ENCODE measurements around the gene CTU2. TPM values are rescaled to one million over a fixed set of nuclear protein-coding genes. Genes with fewer than 3 reads are reported as not detected.

Gene CTU2
- total RNA-seq, 3 donors from 2014 or later (not counting 1 experiment from before 2014, with no cell fraction given), result 36.6 to 43.3 (median 39.9) TPM

DNA sequence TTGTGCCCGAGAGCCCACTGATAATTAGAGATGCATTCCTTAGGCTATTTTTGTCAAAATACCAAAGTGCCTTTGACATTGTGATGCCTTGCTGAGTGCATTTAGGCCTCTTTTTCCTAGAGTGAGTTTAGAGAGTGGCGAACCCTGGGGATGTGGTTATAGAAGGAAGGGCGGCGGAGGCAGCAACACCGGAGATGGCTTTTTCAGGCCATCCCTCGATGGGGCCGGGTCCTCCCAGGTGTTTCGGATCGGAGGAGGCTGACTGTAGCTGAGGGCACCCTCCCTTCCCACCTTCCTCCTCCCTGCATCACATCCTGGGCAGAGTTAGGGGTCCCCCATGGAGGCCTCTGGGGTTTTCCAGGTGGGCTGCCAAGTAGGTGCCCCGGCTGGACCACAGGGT is 13.4 kb upstream of the CTU2 start:
- Mint-ChIP-seq H3K36me3 (no peaks in the 10 kb centered on the region), H3K27me3 (ENCODE audit: low read depth in 2 of 2) (no peaks in the 10 kb centered on the region), H3K27ac (peak overlapping the region in 1 of 2 donors; percentile 69), H3K4me3 (peak overlapping the region; percentile 68), H3K9me3 (no peaks in the 10 kb centered on the region), H3K4me1 (peaks cover 14 to 40% of the 10 kb centered on the region in 2 donors)
- intact Hi-C loops (cut with micrococcal nuclease), result no loop called here
- Histone ChIP-seq H3K36me3 (ENCODE audit: control insufficient read depth, insufficient read depth, low read length) (peaks cover 30% of the 10 kb centered on the region), H3K4me3 (ENCODE audit: low read length) (no peak overlapping the region), H3K27me3 (ENCODE audit: control insufficient read depth, insufficient read depth, low read length) (no peaks in the 10 kb centered on the region), H3K4me1 (ENCODE audit: control insufficient read depth, insufficient read depth, low read length) (peaks cover 50% of the 10 kb centered on the region), H3K27ac (ENCODE audit: low read length) (peak overlapping the region; percentile 28), H3K9me3 (ENCODE audit: control insufficient read depth, insufficient read depth, low read length) (no peaks in the 10 kb centered on the region)
- DNase-seq (peak in 1 of 2 donors; percentile 45), ATAC-seq (no peak)
- TF ChIP-seq, protein P1, sequence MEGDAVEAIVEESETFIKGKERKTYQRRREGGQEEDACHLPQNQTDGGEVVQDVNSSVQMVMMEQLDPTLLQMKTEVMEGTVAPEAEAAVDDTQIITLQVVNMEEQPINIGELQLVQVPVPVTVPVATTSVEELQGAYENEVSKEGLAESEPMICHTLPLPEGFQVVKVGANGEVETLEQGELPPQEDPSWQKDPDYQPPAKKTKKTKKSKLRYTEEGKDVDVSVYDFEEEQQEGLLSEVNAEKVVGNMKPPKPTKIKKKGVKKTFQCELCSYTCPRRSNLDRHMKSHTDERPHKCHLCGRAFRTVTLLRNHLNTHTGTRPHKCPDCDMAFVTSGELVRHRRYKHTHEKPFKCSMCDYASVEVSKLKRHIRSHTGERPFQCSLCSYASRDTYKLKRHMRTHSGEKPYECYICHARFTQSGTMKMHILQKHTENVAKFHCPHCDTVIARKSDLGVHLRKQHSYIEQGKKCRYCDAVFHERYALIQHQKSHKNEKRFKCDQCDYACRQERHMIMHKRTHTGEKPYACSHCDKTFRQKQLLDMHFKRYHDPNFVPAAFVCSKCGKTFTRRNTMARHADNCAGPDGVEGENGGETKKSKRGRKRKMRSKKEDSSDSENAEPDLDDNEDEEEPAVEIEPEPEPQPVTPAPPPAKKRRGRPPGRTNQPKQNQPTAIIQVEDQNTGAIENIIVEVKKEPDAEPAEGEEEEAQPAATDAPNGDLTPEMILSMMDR (IDR thresholded peaks at IDR 0.05), result no peak
- WGBS (ENCODE audit: insufficient coverage), result 41% methylated on average over 10 of the region's 10 CpGs

DNA sequence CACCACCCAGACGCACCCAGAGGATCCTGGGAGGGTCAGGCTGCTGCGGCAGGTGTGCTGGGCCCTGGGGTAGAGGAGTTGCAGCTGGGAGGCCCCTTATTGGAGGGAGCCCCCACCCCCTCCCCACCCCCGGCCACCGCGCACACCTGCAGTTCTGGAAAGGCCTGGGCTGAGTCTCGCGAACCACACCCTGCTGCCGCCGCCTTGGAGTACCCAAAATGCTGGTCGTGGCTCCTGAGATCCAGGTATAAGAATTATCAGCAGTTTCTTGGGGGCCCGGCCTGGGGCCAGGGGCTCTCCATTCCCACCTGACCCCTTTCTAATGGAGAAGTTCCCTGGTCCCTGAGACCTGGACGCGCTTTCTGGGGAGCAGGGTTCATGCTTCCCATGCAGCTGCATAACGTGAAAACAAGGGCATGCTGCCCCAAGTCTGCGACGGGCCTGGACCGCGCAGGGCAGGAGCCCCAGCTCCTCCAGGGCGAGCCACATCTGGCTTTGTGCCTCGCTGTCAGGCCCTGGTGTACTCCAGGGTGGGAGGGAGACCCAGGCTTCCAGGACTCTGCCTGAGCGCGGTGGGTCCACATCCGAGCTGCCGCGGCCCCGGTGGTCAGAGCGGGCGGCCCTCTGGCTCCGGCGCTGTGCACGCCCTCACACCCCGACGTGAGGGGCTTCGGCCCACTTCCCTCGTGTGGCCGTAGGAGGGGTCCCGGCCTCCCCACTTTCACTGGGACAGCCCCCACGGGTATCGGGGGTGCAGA is 12.7 kb upstream of the CTU2 start:
- no peak overlapping the region for H3K27ac ChIP-seq (ENCODE audit: low read length)
- H3K27me3 Mint-ChIP-seq (ENCODE audit: low read depth in 2 of 2), result no peaks in the 10 kb centered on the region
- ATAC-seq, result no peak
- H3K9me3 ChIP-seq (ENCODE audit: control insufficient read depth, insufficient read depth, low read length), result no peaks in the 10 kb centered on the region
- H3K27ac Mint-ChIP-seq, result no peak overlapping the region
- H3K4me3 Mint-ChIP-seq, result no peak overlapping the region
- H3K4me1 Mint-ChIP-seq, result peaks cover 14 to 46% of the 10 kb centered on the region in 2 donors
- H3K4me1 ChIP-seq (ENCODE audit: control insufficient read depth, insufficient read depth, low read length), result peaks cover 58% of the 10 kb centered on the region
- intact Hi-C loops (cut with micrococcal nuclease), result no loop called here
- 91% methylated on average over 38 of the region's 39 CpGs for WGBS (ENCODE audit: insufficient coverage)
- H3K9me3 Mint-ChIP-seq, result no peaks in the 10 kb centered on the region
- no peak overlapping the region for H3K4me3 ChIP-seq (ENCODE audit: low read length)
- no peaks in the 10 kb centered on the region for H3K27me3 ChIP-seq (ENCODE audit: control insufficient read depth, insufficient read depth, low read length)
- no peak for DNase-seq
- TF ChIP-seq, protein P1 (IDR thresholded peaks at IDR 0.05), result no peak
- H3K36me3 ChIP-seq (ENCODE audit: control insufficient read depth, insufficient read depth, low read length), result peaks cover 38% of the 10 kb centered on the region
- H3K36me3 Mint-ChIP-seq, result no peaks in the 10 kb centered on the region

DNA sequence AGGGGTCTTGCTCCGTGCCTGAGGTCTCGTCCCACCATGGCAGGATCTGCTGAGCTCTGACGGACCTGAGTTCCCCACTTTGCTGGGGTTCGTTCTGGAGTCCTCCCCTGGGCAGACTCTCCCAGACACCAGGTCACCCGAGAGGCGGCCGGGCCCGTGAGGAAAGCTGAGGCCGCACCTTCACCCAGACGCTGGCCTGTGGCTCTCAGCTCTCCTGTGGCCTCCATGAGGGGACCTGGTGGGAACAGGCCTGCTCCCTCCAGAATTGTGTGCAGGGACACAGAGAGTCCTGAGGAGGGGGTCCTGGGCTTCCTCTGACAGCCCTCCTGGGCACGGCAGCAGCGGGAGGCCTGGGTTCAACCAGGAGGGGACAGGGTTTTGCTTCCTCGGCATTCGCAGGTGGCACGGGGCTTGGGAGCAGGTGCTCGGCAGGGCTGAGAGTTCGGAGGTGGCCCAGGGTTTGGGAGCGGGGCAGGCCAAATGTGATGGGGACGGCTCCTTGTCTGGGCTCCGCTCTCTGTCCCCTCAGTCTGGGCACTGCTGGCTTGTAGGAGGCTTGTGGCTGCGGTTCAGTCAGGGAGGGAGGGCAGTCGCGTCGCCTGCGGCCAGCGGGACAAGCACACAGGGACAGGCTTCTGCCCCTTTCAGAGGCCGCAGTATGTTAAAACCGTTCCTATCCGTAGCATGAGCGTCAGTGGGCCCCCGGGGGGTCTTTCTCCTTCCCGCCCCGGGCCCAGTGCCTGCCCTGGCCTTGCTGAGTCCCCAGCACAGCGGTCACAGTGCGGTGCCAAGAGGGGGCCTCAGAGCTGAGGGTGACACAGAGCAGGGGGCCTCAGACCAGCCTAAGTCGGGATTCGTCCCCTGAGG is 11.8 kb upstream of the CTU2 start:
- Histone ChIP-seq H3K27me3 (ENCODE audit: control insufficient read depth, insufficient read depth, low read length) (no peaks in the 10 kb centered on the region), H3K36me3 (ENCODE audit: control insufficient read depth, insufficient read depth, low read length) (peaks cover 46% of the 10 kb centered on the region), H3K4me1 (ENCODE audit: control insufficient read depth, insufficient read depth, low read length) (peaks cover 66% of the 10 kb centered on the region), H3K4me3 (ENCODE audit: low read length) (no peak overlapping the region), H3K9me3 (ENCODE audit: control insufficient read depth, insufficient read depth, low read length) (no peaks in the 10 kb centered on the region), H3K27ac (ENCODE audit: low read length) (no peak overlapping the region)
- H3K4me1 Mint-ChIP-seq, result peaks cover 14 to 46% of the 10 kb centered on the region in 2 donors
- DNase-seq (no peak), ATAC-seq (no peak)
- H3K4me3 Mint-ChIP-seq, result peak overlapping the region; percentile 42
- H3K27ac Mint-ChIP-seq, result peak overlapping the region; percentile 21 to 68
- WGBS (ENCODE audit: insufficient coverage), result 91% methylated on average over 37 of the region's 37 CpGs
- TF ChIP-seq, protein P1 (IDR thresholded peaks at IDR 0.05), result no peak
- intact Hi-C loops (cut with micrococcal nuclease), result no loop called here
- H3K36me3 Mint-ChIP-seq, result no peaks in the 10 kb centered on the region
- no peaks in the 10 kb centered on the region for H3K9me3 Mint-ChIP-seq
- no peaks in the 10 kb centered on the region for H3K27me3 Mint-ChIP-seq (ENCODE audit: low read depth in 2 of 2)
